Caco-2 (cell line): ENCODE data around the gene RNF167. TPM values are rescaled to one million over a fixed set of nuclear protein-coding genes. Genes with fewer than 3 reads are reported as not detected.

ENCODE experiments used
- BruUV-seq: library from RNA; stranded (reverse); fragments of 400-500 nt; replicated peaks from 2 replicates; lab custom pipeline; 2021; lab: Mats Ljungman, UMichigan
- CTCF ChIA-PET: fragments of 300-600 bp; sonication (Branson Sonifier 250); formaldehyde crosslinking; loops from one replicate; lab custom pipeline; 2022; ENCODE audit warnings: antibody characterized with exemption; lab: Charles Lee
- POLR2A ChIA-PET: fragments of 300-600 bp; sonication (Branson Sonifier 250); formaldehyde crosslinking; loops from one replicate; lab custom pipeline; 2022; ENCODE audit warnings: antibody characterized with exemption; lab: Charles Lee
- DNase-seq, 2 experiments: peaks; one replicate each; pipeline versions ENCODE4 v3.0.0 to v3.0.0-alpha.2; 2020 to 2022
- H3K27me3 ChIP-seq: replicated peaks from 2 replicates; pipeline ENCODE4 v1.6.0; 2011; ENCODE audit warnings: low read length; ENCODE audit not compliant: control insufficient read depth, insufficient read depth
- H3K36me3 ChIP-seq: 2 replicates; pipeline ENCODE4 v1.5.1; 2011; ENCODE audit warnings: low read length; ENCODE audit not compliant: control insufficient read depth, insufficient read depth
- H3K4me1 ChIP-seq: fragments of 250-450 bp; sonication (Bioruptor Pico); 2 replicates; pipeline ENCODE4 v1.5.1; 2020; ENCODE audit warnings: mild to moderate bottlenecking
- H3K4me3 ChIP-seq: 2 replicates; pipeline ENCODE4 v1.5.1; 2011; ENCODE audit warnings: low read depth, mild to moderate bottlenecking, control low read depth, low read length
- H3K9me3 ChIP-seq: fragments of 250-450 bp; sonication (Bioruptor Pico); 2 replicates; pipeline ENCODE4 v1.5.1; 2020; ENCODE audit warnings: mild to moderate bottlenecking, moderate library complexity
- H3K27ac Mint-ChIP-seq: one replicate; pipeline ENCODE4 v1.8.0; 2022; ENCODE audit warnings: mixed read lengths; ENCODE audit not compliant: unreplicated experiment
- H3K27me3 Mint-ChIP-seq: one replicate; pipeline ENCODE4 v1.8.0; 2022; ENCODE audit warnings: mixed read lengths; ENCODE audit not compliant: insufficient read depth, unreplicated experiment
- H3K36me3 Mint-ChIP-seq: one replicate; pipeline ENCODE4 v1.8.0; 2022; ENCODE audit warnings: mild to moderate bottlenecking, mixed read lengths; ENCODE audit not compliant: insufficient read depth, unreplicated experiment
- H3K4me1 Mint-ChIP-seq: one replicate; pipeline ENCODE4 v1.8.0; 2022; ENCODE audit warnings: low read depth, mixed read lengths; ENCODE audit not compliant: unreplicated experiment
- H3K4me3 Mint-ChIP-seq: one replicate; pipeline ENCODE4 v1.8.0; 2022; ENCODE audit warnings: mild to moderate bottlenecking, moderate library complexity, mixed read lengths; ENCODE audit not compliant: unreplicated experiment
- H3K9me3 Mint-ChIP-seq: one replicate; pipeline ENCODE4 v1.8.0; 2022; ENCODE audit warnings: mixed read lengths; ENCODE audit not compliant: unreplicated experiment
- CTCF ChIP-seq, 2 experiments: fragments of 200-600 bp in 1 of 2; IDR thresholded peaks; 1 replicate in 1 of 2; 2 replicates in 1 of 2; pipeline versions ENCODE4 v1.5.1 to v1.8.0; 2011 to 2022; ENCODE audit warnings: antibody characterized with exemption in 1 of 2, control low read depth in 1 of 2, inconsistent platforms in 1 of 2, low read depth in 1 of 2, low read length in 1 of 2, mild to moderate bottlenecking in 1 of 2, moderate library complexity in 1 of 2; ENCODE audit not compliant: insufficient read depth in 1 of 2, severe bottlenecking in 1 of 2, unreplicated experiment in 1 of 2
- intact Hi-C: fragments of 100-400 bp; cut with micrococcal nuclease; formaldehyde crosslinking; loops from one replicate; pipeline ENCODE4 v1.10.0; 2022; ENCODE audit not compliant: unreplicated experiment
- total RNA-seq: library from RNA; stranded (reverse); gene quantifications from 2 replicates; pipeline ENCODE4 v1.2.3, GENCODE V29; 2022

Gene RNF167
- total RNA-seq, 1 experiment from 2014 or later: 60.9 TPM

GRCh38 chr17:4949321-4950074 lies 9.4 kb downstream of the RNF167 start:
- H3K27me3 Mint-ChIP-seq: no peaks in the 10 kb centered on the region
- peak overlapping the region; percentile 85 for H3K4me3 Mint-ChIP-seq
- Histone ChIP-seq H3K4me1 (peaks cover 15% of the 10 kb centered on the region), H3K4me3 (peak overlapping the region; percentile 97), H3K27me3 (no peaks in the 10 kb centered on the region), H3K9me3 (no peaks in the 10 kb centered on the region), H3K36me3 (no peaks in the 10 kb centered on the region; the same call in 1 of the 2 replicates)
- peaks cover 10% of the 10 kb centered on the region for H3K4me1 Mint-ChIP-seq
- intact Hi-C loops: loop anchor here (1.0 kb wide), 2 partner anchors 9 to 18 kb away; partner anchors contain the start of genes RNF167, SLC25A11 and SPAG7
- no peaks in the 10 kb centered on the region for H3K9me3 Mint-ChIP-seq
- DNase-seq: peak; percentile 87 to 89
- POLR2A ChIA-PET: interaction anchor here (1.0 to 1.7 kb wide), 2 partner anchors 18 kb away, joined by 9 to 16 read pairs; partner anchors contain the start of gene SPAG7
- peak overlapping the region; percentile 88 for H3K27ac Mint-ChIP-seq
- TF ChIP-seq CTCF (IDR thresholded peaks at IDR 0.05; ENCODE audit: insufficient read depth in 1 of 2, low read depth in 1 of 2, low read length in 1 of 2, severe bottlenecking in 1 of 2, unreplicated experiment in 1 of 2): no peak
- peaks cover 28% of the 10 kb centered on the region for H3K36me3 Mint-ChIP-seq
- CTCF ChIA-PET: interaction anchor here (1.0 kb wide), 1 partner anchor 9 kb away, joined by 3 read pairs; the partner anchor contains the start of gene RNF167
- no TSS peak for BruUV-seq

- intact Hi-C loops: no loop called here
- ChIA-PET POLR2A (interaction anchor here (0.6 to 1.0 kb wide), 2 partner anchors 17 to 144 kb away, joined by 4 to 9 read pairs; partner anchors contain the start of gene SPAG7), CTCF (interaction anchor here (1.0 kb wide), 1 partner anchor 10 kb away, joined by 3 read pairs; the partner anchor contains the start of gene RNF167)
- no peaks in the 10 kb centered on the region for H3K9me3 Mint-ChIP-seq
- H3K4me1 Mint-ChIP-seq: peaks cover 10% of the 10 kb centered on the region
- H3K27ac Mint-ChIP-seq: peak overlapping the region; percentile 88
- BruUV-seq: TSS peak; percentile 72
- no peaks in the 10 kb centered on the region; the same call in 1 of the 2 replicates for H3K36me3 ChIP-seq
- H3K36me3 Mint-ChIP-seq: peaks cover 24% of the 10 kb centered on the region
- no peaks in the 10 kb centered on the region for H3K27me3 Mint-ChIP-seq
- H3K4me1 ChIP-seq: peaks cover 15% of the 10 kb centered on the region
- H3K27me3 ChIP-seq: no peaks in the 10 kb centered on the region
- DNase-seq: no peak
- no peaks in the 10 kb centered on the region for H3K9me3 ChIP-seq
- H3K4me3 ChIP-seq: peak overlapping the region; percentile 57
- TF ChIP-seq CTCF (IDR thresholded peaks at IDR 0.05; ENCODE audit: insufficient read depth in 1 of 2, low read depth in 1 of 2, low read length in 1 of 2, severe bottlenecking in 1 of 2, unreplicated experiment in 1 of 2): no peak
- H3K4me3 Mint-ChIP-seq: peak overlapping the region; percentile 85
Measured at GRCh38 chr17:4950075-4950745, 10.1 kb downstream of the RNF167 start.

- Histone ChIP-seq H3K4me1 (peaks cover 15% of the 10 kb centered on the region), H3K4me3 (peak within 1 kb of the TSS; percentile 57), H3K27me3 (no peaks in the 10 kb centered on the region), H3K36me3 (no peaks in the 10 kb centered on the region), H3K9me3 (no peaks in the 10 kb centered on the region)
- Mint-ChIP-seq H3K9me3 (no peaks in the 10 kb centered on the region), H3K4me1 (peaks cover 10% of the 10 kb centered on the region), H3K27me3 (no peaks in the 10 kb centered on the region), H3K4me3 (peak within 1 kb of the TSS; percentile 85), H3K27ac (peak within 1 kb of the TSS; percentile 88), H3K36me3 (peaks cover 19% of the 10 kb centered on the region)
- ChIA-PET POLR2A (interaction anchor here (1.0 to 3.0 kb wide), 2 partner anchors 11 to 16 kb away, joined by 4 to 13 read pairs; partner anchors contain the start of genes RNF167, SLC25A11 and SPAG7), CTCF (interaction anchor here (1.4 kb wide), 1 partner anchor 16 kb away, joined by 5 read pairs; the partner anchor contains the start of gene SPAG7)
- intact Hi-C loops: no loop called here
- no peak for TF ChIP-seq CTCF (IDR thresholded peaks at IDR 0.05; ENCODE audit: insufficient read depth in 1 of 2, low read depth in 1 of 2, low read length in 1 of 2, severe bottlenecking in 1 of 2, unreplicated experiment in 1 of 2)
- BruUV-seq: no TSS peak
- DNase-seq: no peak
Measured at GRCh38 chr17:4950746-4951204, 10.7 kb downstream of the RNF167 start, which contains the start of gene ENO3. Gene ENO3, plus strand, starts transcription at chr17:4951119. Its CDS starts 711 bp downstream, at chr17:4951830.
